Measurements from ENCODE around the gene TP73. TPM values are rescaled to one million over a fixed set of nuclear protein-coding genes. Genes with fewer than 3 reads are reported as not detected.
A peak's percentile ranks its signal among the peaks of the same experiment; 100 is the strongest.

The TP73 gene
- total and polyA plus RNA-seq, 7 donors = under 0.01 to 0.13 (median 0.01) TPM; not detected in 4

DNA sequence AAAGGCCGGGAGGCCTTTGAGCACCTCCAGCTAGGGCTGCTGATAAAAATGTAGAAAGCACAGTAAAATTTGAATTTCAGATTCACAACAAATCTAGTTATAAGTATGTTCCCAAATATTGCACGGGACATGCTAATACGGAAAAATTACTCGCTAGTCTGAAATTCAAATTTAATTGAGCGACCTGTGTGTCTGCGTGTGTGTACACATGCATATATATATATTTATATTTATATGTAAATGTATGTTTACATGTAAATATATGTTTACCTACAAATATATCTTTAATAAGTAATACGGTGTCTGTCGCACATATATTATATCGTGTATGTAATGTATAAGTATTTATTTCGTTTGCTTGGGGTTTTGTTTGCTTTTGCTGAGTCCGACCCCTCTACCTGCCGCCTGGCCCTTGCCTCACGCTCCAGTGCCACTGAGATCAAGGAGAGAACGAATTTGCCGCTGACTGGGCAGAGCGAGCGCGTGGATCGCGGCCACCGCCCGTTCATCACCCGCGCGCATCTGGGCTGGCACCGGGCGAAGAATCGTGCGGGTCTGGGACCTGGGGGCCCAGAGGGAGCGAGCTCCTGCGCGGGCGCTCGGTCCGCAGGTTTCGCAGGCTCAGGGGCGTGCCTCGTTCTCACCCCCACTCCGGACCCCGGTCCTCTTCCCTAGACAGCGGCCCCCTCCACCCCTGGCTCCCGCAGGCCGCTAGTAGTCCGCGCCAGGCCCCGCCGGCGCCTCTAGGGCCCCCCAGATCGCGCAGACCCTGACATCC is 1.9 kb upstream of the TP73 start:
- peak overlapping the region; percentile 100 for H3K4me3 ChIP-seq

GRCh38 chr1:3651026-3651929 is 1.0 kb upstream of the TP73 start:
- no peak for ATAC-seq
- WGBS, 3 donors = 22 to 25% (median 23%) methylated on average over 76 to 83 of the region's 83 CpGs
- DNase-seq = no peak

More for the DNA sequence above, 1.9 kb upstream of the TP73 start:
- peaks cover 8% of the 10 kb centered on the region for H3K4me1 ChIP-seq
- intact Hi-C loops (cut with DNase I) = no loop called here
- H3K27me3 ChIP-seq (ENCODE audit: insufficient read depth in 3 of 3, low read length in 2 of 3) = peaks cover 0 to 52% (median 32%) of the 10 kb centered on the region in 3 donors
- H3K36me3 ChIP-seq (ENCODE audit: insufficient read depth in 1 of 2, low read depth in 1 of 2) = peaks cover 0 to 24% of the 10 kb centered on the region in 2 donors
- ATAC-seq (peak in 1 of 4 donors; percentile 8), DNase-seq (no peak)
- H3K27ac ChIP-seq = no peak overlapping the region
- TF ChIP-seq CTCF (IDR thresholded peaks at IDR 0.05) = no peak
- no peaks in the 10 kb centered on the region for H3K9me3 ChIP-seq
- WGBS, 3 donors = 20 to 24% (median 23%) methylated on average over 50 of the region's 50 CpGs

DNA sequence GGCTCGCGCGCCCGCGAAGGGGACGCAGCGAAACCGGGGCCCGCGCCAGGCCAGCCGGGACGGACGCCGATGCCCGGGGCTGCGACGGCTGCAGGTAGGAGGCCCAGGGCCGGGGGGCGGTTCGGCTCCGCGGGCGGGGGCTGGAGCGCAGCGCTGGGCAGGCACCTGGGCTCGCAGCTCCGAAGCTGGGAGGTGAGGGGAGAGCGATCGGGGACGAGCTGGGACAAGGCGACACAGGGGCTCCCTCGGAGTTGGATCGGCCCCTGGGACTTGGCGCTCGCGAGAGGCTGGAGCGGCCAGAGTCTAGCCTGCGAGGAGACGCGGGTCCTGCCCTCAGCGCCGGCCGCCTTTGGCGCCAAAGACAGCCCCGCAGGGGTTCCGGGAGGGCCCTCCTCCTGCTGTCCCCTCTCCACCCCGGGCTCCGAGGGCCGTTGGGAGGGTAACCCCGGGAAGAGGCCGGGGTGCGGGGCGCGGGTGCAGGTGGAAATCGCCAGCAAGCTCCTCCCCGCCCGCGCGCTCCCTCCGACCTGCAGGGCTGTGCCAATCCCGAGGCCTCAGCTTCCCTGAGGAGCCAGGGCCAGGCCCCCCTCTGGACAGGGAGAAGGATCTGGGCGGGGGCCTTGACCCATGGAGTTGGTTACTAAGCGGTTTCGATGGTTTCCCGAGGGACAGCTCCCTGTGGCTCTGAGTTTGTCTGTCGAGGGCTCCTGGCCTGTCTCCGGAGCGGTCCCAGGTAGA is 401 bp downstream of the TP73 start:
- Histone ChIP-seq H3K36me3 (ENCODE audit: insufficient read depth in 1 of 2, low read depth in 1 of 2) (peaks cover 0 to under 1% of the 10 kb centered on the region in 2 donors), H3K27ac (no peak overlapping the region), H3K9me3 (no peaks in the 10 kb centered on the region), H3K4me1 (peaks cover 8% of the 10 kb centered on the region), H3K4me3 (peak overlapping the region; percentile 100), H3K27me3 (ENCODE audit: insufficient read depth in 3 of 3, low read length in 2 of 3) (peaks cover 0 to 56% (median 32%) of the 10 kb centered on the region in 3 donors)
- 10 to 24% (median 12%) methylated on average over 29 to 68 of the region's 68 CpGs for WGBS, 3 donors
- TF ChIP-seq CTCF (IDR thresholded peaks at IDR 0.05) = no peak
- intact Hi-C loops (cut with DNase I) = no loop called here
- DNase-seq = no peak
- ATAC-seq = no peak

More at GRCh38 chr1:3651026-3651929, 1.0 kb upstream of the TP73 start:
- H3K36me3 ChIP-seq (ENCODE audit: insufficient read depth in 1 of 2, low read depth in 1 of 2) = peaks cover 0 to 15% of the 10 kb centered on the region in 2 donors
- no peaks in the 10 kb centered on the region for H3K9me3 ChIP-seq
- H3K4me1 ChIP-seq = peaks cover 8% of the 10 kb centered on the region
- no peak for TF ChIP-seq CTCF (IDR thresholded peaks at IDR 0.05)
- intact Hi-C loops (cut with DNase I) = no loop called here
- H3K27me3 ChIP-seq (ENCODE audit: insufficient read depth in 3 of 3, low read length in 2 of 3) = peaks cover 0 to 52% (median 32%) of the 10 kb centered on the region in 3 donors
- no peak overlapping the region for H3K27ac ChIP-seq
- H3K4me3 ChIP-seq = peak overlapping the region; percentile 100

GRCh38 chr1:3653286-3653618 is 936 bp downstream of the TP73 start:
- H3K4me1 ChIP-seq = peaks cover 8% of the 10 kb centered on the region
- intact Hi-C loops (cut with DNase I) = no loop called here
- H3K36me3 ChIP-seq (ENCODE audit: insufficient read depth in 1 of 2, low read depth in 1 of 2) = no peaks in the 10 kb centered on the region
- no peaks in the 10 kb centered on the region for H3K9me3 ChIP-seq
- DNase-seq = no peak
- H3K27me3 ChIP-seq (ENCODE audit: insufficient read depth in 3 of 3, low read length in 2 of 3) = peaks cover 0 to 56% (median 32%) of the 10 kb centered on the region in 3 donors
- TF ChIP-seq CTCF (IDR thresholded peaks at IDR 0.05) = no peak
- no peak overlapping the region for H3K27ac ChIP-seq
- ATAC-seq = no peak
- WGBS, 3 donors = 57 to 65% (median 61%) methylated on average over 10 of the region's 10 CpGs
- H3K4me3 ChIP-seq = no peak overlapping the region

Data from psoas muscle (tissue), 8 donors.